HepG2 (cell line): ENCODE results near the gene CSNK1G1. TPM values are rescaled to one million over a fixed set of nuclear protein-coding genes. Genes with fewer than 3 reads are reported as not detected.

Experiments used
- HMGXB4 ChIP-seq, 2 experiments: sonication (generic) in 1 of 2; formaldehyde crosslinking in 1 of 2; IDR thresholded peaks; 2 replicates each; pipeline versions ENCODE4 v1.4.0 to v1.6.1; 2018 to 2020; ENCODE audit warnings: missing genetic modification reagents in 2 of 2, borderline replicate concordance in 1 of 2, low read depth in 1 of 2, mild to moderate bottlenecking in 1 of 2, missing biosample characterization in 1 of 2
- KMT2A ChIP-seq: sonication (generic); formaldehyde crosslinking; IDR thresholded peaks from 2 replicates; pipeline ENCODE4 v1.4.0; 2020; ENCODE audit warnings: missing genetic modification reagents
- NFIB ChIP-seq: sonication (generic); formaldehyde crosslinking; IDR thresholded peaks from 2 replicates; pipeline ENCODE4 v1.9.0; 2021; ENCODE audit warnings: missing genetic modification reagents, mild to moderate bottlenecking, borderline replicate concordance
- PBX3 ChIP-seq: sonication (generic); formaldehyde crosslinking; IDR thresholded peaks from 2 replicates; pipeline ENCODE4 v1.8.1; 2023; ENCODE audit warnings: missing genetic modification reagents, inconsistent platforms, borderline replicate concordance
- RNF2 ChIP-seq: fragments of 450-650 bp; conservative IDR thresholded peaks from 2 replicates; pipeline ENCODE4 v1.6.1; 2016; ENCODE audit warnings: low read depth
- ZBTB14 ChIP-seq: sonication (generic); formaldehyde crosslinking; IDR thresholded peaks from 2 replicates; pipeline ENCODE4 v1.4.0; 2020; ENCODE audit warnings: missing genetic modification reagents
- ZBTB8A ChIP-seq: sonication (generic); formaldehyde crosslinking; IDR thresholded peaks from 2 replicates; pipeline ENCODE4 v1.4.0; 2020; ENCODE audit warnings: mild to moderate bottlenecking, low read depth, missing genetic modification reagents, borderline replicate concordance
- ZFP82 ChIP-seq: sonication (generic); formaldehyde crosslinking; IDR thresholded peaks from 2 replicates; pipeline ENCODE4 v1.5.1; 2020; ENCODE audit warnings: mild to moderate bottlenecking, missing genetic modification reagents, borderline replicate concordance
- ZNF260 ChIP-seq: sonication (generic); formaldehyde crosslinking; IDR thresholded peaks from 2 replicates; pipeline ENCODE4 v1.4.0; 2020; ENCODE audit warnings: missing genetic modification reagents, low read depth, mild to moderate bottlenecking, borderline replicate concordance
- ZNF709 ChIP-seq: sonication (generic); formaldehyde crosslinking; IDR thresholded peaks from 2 replicates; pipeline ENCODE4 v1.5.0; 2020; ENCODE audit warnings: mild to moderate bottlenecking, missing genetic modification reagents
- ZNF784 ChIP-seq: sonication (generic); formaldehyde crosslinking; IDR thresholded peaks from 2 replicates; pipeline ENCODE4 v1.5.1; 2020; ENCODE audit warnings: missing genetic modification reagents, mild to moderate bottlenecking, borderline replicate concordance
- ZNF841 ChIP-seq: sonication (generic); formaldehyde crosslinking; IDR thresholded peaks from 2 replicates; pipeline ENCODE4 v1.8.1; 2023; ENCODE audit warnings: missing genetic modification reagents, borderline replicate concordance
- polyA plus RNA-seq, 8 experiments: library from polyadenylated mRNA; depleted of rRNA in 3 of 8; stranded (reverse) in 7 of 8; unstranded in 1 of 8; fragments of >200 nt; fragmentation: Illumina TruSeq in 4 of 8; extraction: Trizol in 4 of 8; gene quantifications; 2 replicates each; pipeline versions ENCODE4 v1.2.1 to v1.2.3, GENCODE V29; 2011 to 2016; ENCODE audit warnings: low read depth in 4 of 8, missing spikeins in 1 of 8, mixed read lengths in 1 of 8; ENCODE audit not compliant: insufficient read depth in 1 of 8
- total RNA-seq, 5 experiments: library from RNA; depleted of rRNA; stranded (reverse); fragments of >200 nt; fragmentation: Illumina TruSeq; extraction: Trizol; gene quantifications; 2 replicates each; pipeline ENCODE4 v1.2.3, GENCODE V29; 2016; ENCODE audit warnings: low read depth in 1 of 5
- TF ChIP-seq, protein P1 (sequence below): sonication (generic); formaldehyde crosslinking; IDR thresholded peaks from 2 replicates; pipeline ENCODE4 v1.9.0; 2021; ENCODE audit warnings: missing genetic modification reagents, mild to moderate bottlenecking, borderline replicate concordance
- TF ChIP-seq, protein P2 (sequence below): sonication (generic); formaldehyde crosslinking; IDR thresholded peaks from 2 replicates; pipeline ENCODE4 v1.5.0; 2020; ENCODE audit warnings: missing genetic modification reagents
- TF ChIP-seq, protein P3 (sequence below): sonication (generic); formaldehyde crosslinking; IDR thresholded peaks from 2 replicates; pipeline ENCODE4 v1.4.0; 2020; ENCODE audit warnings: missing genetic modification reagents, mild to moderate bottlenecking, borderline replicate concordance
- TF ChIP-seq, protein P4 (sequence below): sonication (generic); formaldehyde crosslinking; conservative IDR thresholded peaks from 2 replicates; pipeline ENCODE4 v1.5.0; 2020; ENCODE audit warnings: missing genetic modification reagents

The CSNK1G1 gene
- total and polyA plus RNA-seq, 2 of the 13 experiments (the other 11 are each of a cell fraction or from before 2014, with no cell fraction given), result 8.5 to 12.6 TPM

DNA sequence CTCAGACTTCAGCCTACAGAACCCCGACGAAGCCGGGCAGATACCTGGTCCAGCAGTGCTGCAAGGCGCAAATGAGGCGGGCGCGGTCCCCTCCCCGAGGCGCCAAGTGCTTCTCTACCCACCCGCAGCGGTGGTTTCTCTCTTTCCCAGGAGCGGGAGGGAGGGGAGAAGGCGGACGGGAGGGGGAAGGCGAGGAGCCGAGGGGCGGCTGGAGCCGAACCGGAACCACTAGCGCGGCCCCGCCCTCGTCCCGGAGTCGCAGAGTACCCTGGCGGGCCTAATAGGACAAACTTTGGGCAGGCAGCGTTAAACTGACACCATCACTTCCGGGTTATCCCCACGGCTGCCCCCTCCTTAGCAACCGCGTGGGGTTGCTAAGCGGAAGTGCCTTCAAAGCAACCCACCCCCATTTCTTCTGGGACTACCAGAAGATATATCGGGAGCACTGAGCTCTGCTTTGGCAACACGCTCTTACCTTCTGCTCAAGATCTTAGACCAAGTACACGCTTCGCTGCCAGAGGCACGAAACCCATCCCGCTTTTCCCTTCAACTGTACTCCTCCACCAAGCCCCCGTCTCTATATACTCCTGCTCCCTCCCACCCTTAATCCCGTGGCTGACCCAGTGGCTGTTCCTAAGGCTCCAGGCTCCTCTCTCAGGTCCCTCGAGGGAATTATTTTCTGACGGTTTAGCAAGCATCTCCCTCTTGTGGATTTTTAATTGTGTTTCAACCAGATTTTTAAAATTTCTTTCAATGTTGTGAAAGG, at the start of gene CSNK1G1 (continued):
- TF ChIP-seq KMT2A (CRISPR knock-in tag), result peak; percentile 62; the same call in 1 of the 2 replicates
- no peak for TF ChIP-seq RNF2
- TF ChIP-seq, protein P1, sequence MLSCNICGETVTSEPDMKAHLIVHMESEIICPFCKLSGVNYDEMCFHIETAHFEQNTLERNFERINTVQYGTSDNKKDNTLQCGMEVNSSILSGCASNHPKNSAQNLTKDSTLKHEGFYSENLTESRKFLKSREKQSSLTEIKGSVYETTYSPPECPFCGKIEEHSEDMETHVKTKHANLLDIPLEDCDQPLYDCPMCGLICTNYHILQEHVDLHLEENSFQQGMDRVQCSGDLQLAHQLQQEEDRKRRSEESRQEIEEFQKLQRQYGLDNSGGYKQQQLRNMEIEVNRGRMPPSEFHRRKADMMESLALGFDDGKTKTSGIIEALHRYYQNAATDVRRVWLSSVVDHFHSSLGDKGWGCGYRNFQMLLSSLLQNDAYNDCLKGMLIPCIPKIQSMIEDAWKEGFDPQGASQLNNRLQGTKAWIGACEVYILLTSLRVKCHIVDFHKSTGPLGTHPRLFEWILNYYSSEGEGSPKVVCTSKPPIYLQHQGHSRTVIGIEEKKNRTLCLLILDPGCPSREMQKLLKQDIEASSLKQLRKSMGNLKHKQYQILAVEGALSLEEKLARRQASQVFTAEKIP, result no peak
- no peak for TF ChIP-seq ZNF841 (CRISPR knock-in tag)
- TF ChIP-seq, protein P2, sequence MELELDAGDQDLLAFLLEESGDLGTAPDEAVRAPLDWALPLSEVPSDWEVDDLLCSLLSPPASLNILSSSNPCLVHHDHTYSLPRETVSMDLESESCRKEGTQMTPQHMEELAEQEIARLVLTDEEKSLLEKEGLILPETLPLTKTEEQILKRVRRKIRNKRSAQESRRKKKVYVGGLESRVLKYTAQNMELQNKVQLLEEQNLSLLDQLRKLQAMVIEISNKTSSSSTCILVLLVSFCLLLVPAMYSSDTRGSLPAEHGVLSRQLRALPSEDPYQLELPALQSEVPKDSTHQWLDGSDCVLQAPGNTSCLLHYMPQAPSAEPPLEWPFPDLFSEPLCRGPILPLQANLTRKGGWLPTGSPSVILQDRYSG (CRISPR knock-in tag), result no peak
- TF ChIP-seq ZFP82 (CRISPR knock-in tag), result no peak
- no peak for TF ChIP-seq ZNF709 (CRISPR knock-in tag)
- TF ChIP-seq, protein P3, sequence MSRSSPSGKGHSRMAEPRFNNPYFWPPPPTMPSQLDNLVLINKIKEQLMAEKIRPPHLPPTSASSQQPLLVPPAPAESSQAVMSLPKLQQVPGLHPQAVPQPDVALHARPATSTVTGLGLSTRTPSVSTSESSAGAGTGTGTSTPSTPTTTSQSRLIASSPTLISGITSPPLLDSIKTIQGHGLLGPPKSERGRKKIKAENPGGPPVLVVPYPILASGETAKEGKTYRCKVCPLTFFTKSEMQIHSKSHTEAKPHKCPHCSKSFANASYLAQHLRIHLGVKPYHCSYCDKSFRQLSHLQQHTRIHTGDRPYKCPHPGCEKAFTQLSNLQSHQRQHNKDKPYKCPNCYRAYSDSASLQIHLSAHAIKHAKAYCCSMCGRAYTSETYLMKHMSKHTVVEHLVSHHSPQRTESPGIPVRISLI (CRISPR knock-in tag), result no peak
- TF ChIP-seq ZBTB14 (CRISPR knock-in tag), result no peak; the same call in 1 of the 2 replicates
- no peak for TF ChIP-seq NFIB
- TF ChIP-seq ZNF260 (CRISPR knock-in tag), result no peak
- TF ChIP-seq, protein P4, sequence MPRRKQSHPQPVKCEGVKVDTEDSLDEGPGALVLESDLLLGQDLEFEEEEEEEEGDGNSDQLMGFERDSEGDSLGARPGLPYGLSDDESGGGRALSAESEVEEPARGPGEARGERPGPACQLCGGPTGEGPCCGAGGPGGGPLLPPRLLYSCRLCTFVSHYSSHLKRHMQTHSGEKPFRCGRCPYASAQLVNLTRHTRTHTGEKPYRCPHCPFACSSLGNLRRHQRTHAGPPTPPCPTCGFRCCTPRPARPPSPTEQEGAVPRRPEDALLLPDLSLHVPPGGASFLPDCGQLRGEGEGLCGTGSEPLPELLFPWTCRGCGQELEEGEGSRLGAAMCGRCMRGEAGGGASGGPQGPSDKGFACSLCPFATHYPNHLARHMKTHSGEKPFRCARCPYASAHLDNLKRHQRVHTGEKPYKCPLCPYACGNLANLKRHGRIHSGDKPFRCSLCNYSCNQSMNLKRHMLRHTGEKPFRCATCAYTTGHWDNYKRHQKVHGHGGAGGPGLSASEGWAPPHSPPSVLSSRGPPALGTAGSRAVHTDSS (CRISPR knock-in tag), result no peak
- TF ChIP-seq PBX3 (CRISPR knock-in tag), result no peak
- no peak for TF ChIP-seq ZBTB8A (CRISPR knock-in tag)
- TF ChIP-seq HMGXB4 (CRISPR knock-in tag; IDR thresholded peaks at IDR 0.05; ENCODE audit: borderline replicate concordance in 1 of 2, low read depth in 1 of 2), result peak in 1 of 2 experiments; percentile 43; a peak in 1 of 4 replicates
- TF ChIP-seq ZNF784 (CRISPR knock-in tag), result no peak
